ENCODE data around the gene SORCS2. TPM values are rescaled to one million over a fixed set of nuclear protein-coding genes. Genes with fewer than 3 reads are reported as not detected.

The SORCS2 gene
- polyA plus RNA-seq, 4 donors, result 5.8 to 64.8 (median 8.9) TPM

DNA sequence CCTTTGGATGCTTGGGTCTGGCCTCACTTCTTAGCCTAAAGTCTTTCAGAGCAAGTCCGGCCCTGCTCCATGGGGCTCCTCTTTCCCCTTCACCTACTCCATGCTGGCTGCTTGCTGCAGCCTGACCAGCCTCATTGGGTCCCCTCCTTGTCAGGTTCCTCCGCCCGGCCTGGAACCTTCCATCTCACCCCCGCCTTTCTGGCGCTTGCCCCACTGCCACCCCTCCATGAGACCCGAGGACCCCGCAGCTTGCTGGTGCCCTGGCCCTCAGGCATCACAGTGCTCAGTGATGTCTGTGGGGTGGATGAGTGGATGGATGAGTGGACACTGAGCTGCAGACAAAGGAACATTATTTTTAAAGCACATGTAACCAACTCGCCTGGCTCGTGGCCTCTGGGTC lies 24.7 kb downstream of the SORCS2 start:
- no peak for DNase-seq (ENCODE audit: low read depth in 4 of 4, low spot score in 3 of 4)

DNA sequence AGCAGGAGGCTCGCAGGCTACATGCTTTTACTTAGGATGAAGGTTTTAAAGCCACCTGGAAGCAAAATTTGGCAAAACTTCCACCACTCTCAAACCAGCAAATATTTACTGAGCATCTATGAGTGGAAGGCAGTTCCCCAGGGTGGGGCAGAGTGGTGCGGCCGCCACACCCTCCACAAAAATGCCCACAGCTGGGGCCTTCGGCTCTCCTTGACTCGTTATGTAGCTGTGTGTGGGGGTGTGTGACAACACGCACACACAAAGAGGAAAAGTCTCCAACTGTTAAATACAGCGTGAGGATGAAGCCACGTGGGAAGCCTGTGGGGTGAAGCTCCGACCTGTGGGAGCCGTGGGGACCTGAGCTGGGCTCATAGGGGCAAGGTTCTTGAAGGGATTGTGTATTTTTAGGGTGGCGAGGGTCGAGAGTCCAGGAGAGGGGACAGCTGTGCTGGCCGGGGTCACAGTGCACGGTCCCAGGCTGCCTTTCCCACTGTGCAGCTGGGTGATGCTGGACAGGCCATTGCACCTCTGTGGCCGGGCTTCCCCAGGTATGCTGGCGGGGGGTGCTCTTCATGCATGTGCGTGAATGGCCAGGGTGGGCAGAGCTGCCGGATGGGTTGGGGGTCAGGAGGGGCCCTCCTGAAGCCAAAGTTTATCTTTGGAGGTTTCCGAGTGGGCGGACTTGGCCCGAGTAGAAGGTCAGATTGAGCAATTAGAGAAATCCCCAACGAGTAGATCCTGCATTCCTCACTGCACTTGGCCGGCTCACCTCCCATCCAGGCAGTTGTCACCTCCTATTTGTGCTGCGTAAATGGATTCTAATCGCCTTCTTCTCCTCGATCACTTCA lies 25.4 kb downstream of the SORCS2 start:
- no peak for DNase-seq (ENCODE audit: low read depth in 4 of 4, low spot score in 3 of 4)

GRCh38 chr4:7218686-7219085 lies 26.3 kb downstream of the SORCS2 start:
- DNase-seq (ENCODE audit: low read depth in 4 of 4, low spot score in 3 of 4), result no peak

- DNase-seq (ENCODE audit: low read depth in 4 of 4, low spot score in 3 of 4), result no peak
These were observed 30.2 kb downstream of the SORCS2 start for GRCh38 chr4:7222521-7222920.

- DNase-seq (ENCODE audit: low read depth in 4 of 4, low spot score in 3 of 4), result no peak
These were observed 31.2 kb downstream of the SORCS2 start for GRCh38 chr4:7223541-7223940.

GRCh38 chr4:7224001-7224400 lies 31.7 kb downstream of the SORCS2 start:
- no peak for DNase-seq (ENCODE audit: low read depth in 4 of 4, low spot score in 3 of 4)

GRCh38 chr4:7224878-7225533 lies 32.7 kb downstream of the SORCS2 start:
- DNase-seq (ENCODE audit: low read depth in 4 of 4, low spot score in 3 of 4), result no peak

- no peak for DNase-seq (ENCODE audit: low read depth in 4 of 4, low spot score in 3 of 4)
These were observed 34.1 kb downstream of the SORCS2 start for GRCh38 chr4:7226439-7226838.

- no peak for DNase-seq (ENCODE audit: low read depth in 4 of 4, low spot score in 3 of 4)
These were observed 34.7 kb downstream of the SORCS2 start for GRCh38 chr4:7227008-7227407.

DNA sequence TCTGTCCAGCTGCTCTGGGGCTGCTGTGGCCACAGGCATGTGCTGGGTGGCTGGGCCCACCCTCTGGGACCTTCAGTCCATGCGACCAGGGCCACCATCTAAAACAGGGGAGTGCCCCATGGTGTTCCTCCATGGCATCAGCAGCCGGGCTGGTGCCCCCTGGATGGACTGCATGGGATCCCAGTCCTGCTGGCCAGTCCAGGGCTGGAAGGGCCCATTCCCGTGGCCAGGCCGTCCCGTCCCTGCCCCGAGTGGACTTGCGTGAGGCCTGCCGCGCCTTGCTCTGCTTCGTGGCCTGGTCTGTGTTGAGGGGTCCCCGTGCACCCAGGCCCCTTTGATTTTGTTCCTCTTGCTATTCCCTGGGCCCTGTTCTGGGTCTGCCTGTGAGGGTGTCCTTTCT lies 36.4 kb downstream of the SORCS2 start:
- no peak for DNase-seq (ENCODE audit: low read depth in 4 of 4, low spot score in 3 of 4)

- no peak for DNase-seq (ENCODE audit: low read depth in 4 of 4, low spot score in 3 of 4)
These were observed 39.8 kb downstream of the SORCS2 start for GRCh38 chr4:7232061-7232650.

GRCh38 chr4:7233006-7233580 lies 40.8 kb downstream of the SORCS2 start:
- DNase-seq (ENCODE audit: low read depth in 4 of 4, low spot score in 3 of 4), result no peak

DNA sequence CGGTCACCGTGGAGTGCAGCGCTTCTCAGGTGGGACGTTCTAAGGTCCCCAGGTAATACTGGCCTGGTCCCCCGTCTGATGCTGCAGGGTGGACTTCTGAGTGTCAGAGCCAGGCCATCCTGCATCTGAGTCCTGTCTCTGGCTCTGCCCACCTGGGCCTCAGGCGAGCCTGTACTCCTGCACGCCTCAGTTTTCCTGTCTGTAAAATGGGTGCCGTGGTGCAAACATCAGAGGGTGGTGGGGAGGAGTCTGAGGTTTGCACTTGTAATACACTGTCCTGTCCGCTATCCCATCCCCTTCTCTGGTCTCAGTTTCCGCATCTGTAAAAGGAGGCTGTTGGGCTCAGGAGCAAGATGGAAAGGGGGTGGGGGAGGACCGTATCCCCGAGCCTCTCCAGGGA lies 41.3 kb downstream of the SORCS2 start:
- no peak for DNase-seq (ENCODE audit: low read depth in 4 of 4, low spot score in 3 of 4)

DNA sequence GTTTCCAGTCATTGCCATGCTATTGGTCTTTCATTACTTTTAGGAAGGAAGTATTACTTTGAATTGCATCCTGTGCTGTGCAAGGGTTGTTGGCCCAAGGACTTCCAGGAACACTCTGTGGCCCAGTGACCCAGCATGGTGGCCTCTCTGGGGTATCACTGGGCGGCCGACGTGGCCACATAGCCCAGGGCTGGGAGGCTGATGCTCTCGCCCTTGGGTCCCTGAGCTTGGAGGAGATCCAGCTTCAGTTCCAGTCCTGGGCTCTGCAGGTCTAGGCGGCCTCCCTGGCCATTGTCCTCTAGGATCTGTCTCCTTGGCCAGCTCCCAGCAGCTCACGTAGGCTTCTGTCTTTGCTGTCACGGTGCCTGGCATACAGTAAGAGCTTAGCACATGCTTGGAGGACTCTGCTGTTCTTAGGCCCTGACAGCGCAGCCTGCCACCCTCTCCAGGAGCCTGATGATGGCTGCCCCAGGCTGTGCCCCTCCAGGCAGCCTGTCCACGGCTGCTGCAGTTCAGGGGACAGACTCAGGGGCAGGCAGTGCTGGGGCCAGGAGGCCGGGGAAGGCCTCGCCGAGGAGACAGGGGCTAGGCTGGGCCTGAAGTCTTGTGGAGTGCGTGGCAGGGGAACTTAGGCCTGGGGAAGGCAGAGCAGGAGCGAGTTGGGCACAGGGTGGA lies 42.2 kb downstream of the SORCS2 start:
- DNase-seq (ENCODE audit: low read depth in 4 of 4, low spot score in 3 of 4), result no peak

- DNase-seq (ENCODE audit: low read depth in 4 of 4, low spot score in 3 of 4), result no peak
These were observed 42.7 kb downstream of the SORCS2 start for GRCh38 chr4:7235030-7235380.

DNA sequence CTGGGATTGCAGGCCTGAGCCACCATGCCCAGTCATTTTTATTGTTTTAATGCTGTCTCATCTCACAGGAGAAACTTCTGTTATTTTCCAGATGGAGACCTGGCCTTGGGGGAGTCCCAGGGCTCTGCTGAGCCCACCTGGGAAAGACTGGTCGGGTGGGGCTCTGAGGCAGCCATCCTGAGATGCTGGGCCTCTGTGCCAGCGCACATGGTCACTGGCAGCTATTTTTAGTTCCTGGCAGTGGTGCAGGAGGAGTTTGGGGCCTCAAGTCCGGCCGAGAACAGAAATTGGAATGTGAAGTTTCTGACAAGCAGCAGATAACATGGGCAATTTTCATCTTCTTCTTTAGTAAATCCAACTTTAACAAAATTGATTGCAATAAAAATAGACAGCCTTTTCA lies 44.5 kb downstream of the SORCS2 start:
- no peak for DNase-seq (ENCODE audit: low read depth in 4 of 4, low spot score in 3 of 4)

GRCh38 chr4:7237873-7238272 lies 45.5 kb downstream of the SORCS2 start:
- DNase-seq (ENCODE audit: low read depth in 4 of 4, low spot score in 3 of 4), result no peak

GRCh38 chr4:7238300-7238960 lies 46.1 kb downstream of the SORCS2 start:
- DNase-seq (ENCODE audit: low read depth in 4 of 4, low spot score in 3 of 4), result no peak

GRCh38 chr4:7239101-7239820 lies 46.9 kb downstream of the SORCS2 start:
- no peak for DNase-seq (ENCODE audit: low read depth in 4 of 4, low spot score in 3 of 4)

GRCh38 chr4:7239844-7240243 lies 47.5 kb downstream of the SORCS2 start:
- no peak for DNase-seq (ENCODE audit: low read depth in 4 of 4, low spot score in 3 of 4)
